ENCODE data around the gene ZNF541.

GRCh38 chr19:47610902-47611301 lies 38.0 kb upstream of the ZNF541 start:
- TF ChIP-seq, protein P1, sequence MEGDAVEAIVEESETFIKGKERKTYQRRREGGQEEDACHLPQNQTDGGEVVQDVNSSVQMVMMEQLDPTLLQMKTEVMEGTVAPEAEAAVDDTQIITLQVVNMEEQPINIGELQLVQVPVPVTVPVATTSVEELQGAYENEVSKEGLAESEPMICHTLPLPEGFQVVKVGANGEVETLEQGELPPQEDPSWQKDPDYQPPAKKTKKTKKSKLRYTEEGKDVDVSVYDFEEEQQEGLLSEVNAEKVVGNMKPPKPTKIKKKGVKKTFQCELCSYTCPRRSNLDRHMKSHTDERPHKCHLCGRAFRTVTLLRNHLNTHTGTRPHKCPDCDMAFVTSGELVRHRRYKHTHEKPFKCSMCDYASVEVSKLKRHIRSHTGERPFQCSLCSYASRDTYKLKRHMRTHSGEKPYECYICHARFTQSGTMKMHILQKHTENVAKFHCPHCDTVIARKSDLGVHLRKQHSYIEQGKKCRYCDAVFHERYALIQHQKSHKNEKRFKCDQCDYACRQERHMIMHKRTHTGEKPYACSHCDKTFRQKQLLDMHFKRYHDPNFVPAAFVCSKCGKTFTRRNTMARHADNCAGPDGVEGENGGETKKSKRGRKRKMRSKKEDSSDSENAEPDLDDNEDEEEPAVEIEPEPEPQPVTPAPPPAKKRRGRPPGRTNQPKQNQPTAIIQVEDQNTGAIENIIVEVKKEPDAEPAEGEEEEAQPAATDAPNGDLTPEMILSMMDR (IDR thresholded peaks at IDR 0.05), result no peak
- no peak for TF ChIP-seq ZFX (IDR thresholded peaks at IDR 0.05; ENCODE audit: borderline replicate concordance)

Data from 22Rv1 (cell line).